Measurements from ENCODE around the gene ZBED2.
"Not testable (repeated sequence)": the region's sequence is repeated elsewhere in the genome, so short reads cannot be mapped to it uniquely, and the experiment has no call there.

Gene ZBED2

DNA sequence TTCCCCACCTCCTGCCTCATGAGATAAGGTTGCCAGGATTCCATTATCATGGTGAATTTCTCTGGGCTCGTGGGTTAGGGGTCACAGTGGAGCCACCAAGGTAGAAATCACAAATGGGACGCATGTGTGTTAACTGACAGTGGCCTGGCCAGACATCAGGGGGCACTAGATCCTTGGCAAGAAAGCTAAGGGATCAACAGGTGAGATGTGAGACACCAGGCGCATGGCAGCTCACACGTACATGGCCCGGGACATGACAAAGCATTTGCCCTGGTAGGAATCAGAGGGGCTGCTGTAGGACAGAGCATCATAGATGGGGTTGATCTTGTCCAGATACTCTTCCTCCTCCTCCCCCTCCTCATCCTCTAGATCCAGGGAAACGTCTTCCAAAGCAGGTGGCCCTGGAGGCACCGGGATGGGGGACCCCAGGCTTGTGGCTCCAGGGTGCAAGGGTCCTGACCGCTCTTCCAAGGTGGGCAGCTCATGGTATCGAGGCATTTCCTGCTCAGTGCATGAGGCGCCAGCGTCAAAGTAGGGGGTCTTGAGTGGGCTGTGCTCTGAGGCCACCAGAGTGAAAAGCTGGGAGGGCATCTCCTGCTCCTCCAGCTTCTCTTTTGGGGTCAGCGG lies 24.6 kb downstream of the ZBED2 start:
- DNase-seq, result no peak

DNA sequence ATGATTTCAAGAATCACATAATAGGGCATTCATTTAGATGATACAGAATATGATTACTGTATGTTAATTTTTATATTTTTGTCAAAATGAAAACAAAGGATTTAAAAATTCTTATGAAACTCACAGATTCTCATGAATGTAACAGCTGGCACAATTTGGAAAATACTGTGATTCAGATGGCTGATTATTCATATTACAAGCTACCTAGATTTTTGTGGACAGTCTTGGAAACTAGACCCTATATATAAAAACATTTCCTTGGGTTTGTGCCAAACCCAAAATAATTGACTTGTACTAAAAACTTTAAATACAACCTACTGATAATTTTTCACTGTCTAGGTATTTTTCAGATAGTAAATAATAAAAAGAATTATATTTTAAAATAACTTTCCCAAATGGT lies 26.2 kb downstream of the ZBED2 start:
- DNase-seq, result no peak

DNA sequence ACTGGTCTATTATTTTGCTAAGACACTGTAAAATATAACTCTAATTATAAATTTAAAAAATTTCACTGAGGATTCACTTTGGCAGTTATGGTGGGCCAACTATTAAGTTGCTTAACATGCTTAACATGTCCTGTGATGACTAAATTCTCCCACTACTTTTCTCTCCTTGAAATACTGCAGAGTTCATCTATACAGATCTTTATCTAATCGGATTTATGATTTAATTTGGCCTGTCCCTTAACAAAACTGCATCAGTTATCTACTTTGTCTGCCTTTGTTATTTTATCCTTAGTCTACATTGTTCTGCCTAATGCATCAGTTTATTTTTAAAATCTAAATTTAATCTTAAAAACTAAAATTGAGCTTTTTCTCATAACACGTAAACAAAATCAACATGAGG lies 26.8 kb downstream of the ZBED2 start:
- DNase-seq, result no peak

DNA sequence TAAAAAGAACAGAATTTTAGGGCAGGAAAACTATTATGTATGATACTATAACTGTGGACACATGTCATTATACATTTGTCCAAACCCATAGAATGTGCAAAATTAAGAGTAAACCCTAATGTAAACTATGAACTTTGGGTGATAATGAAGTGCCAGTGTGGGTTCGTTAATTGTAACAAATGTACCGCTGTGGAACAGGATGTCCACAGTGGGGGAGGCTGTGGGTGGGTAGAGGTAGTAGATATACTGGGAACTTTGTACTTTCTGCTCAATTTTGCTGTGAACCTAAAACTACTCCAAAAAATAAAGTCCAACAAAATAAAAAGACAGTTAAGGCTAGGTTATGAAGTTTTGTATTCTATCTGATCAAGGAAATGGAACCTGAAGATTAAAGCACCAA lies 28.3 kb downstream of the ZBED2 start:
- no peak for DNase-seq

DNA sequence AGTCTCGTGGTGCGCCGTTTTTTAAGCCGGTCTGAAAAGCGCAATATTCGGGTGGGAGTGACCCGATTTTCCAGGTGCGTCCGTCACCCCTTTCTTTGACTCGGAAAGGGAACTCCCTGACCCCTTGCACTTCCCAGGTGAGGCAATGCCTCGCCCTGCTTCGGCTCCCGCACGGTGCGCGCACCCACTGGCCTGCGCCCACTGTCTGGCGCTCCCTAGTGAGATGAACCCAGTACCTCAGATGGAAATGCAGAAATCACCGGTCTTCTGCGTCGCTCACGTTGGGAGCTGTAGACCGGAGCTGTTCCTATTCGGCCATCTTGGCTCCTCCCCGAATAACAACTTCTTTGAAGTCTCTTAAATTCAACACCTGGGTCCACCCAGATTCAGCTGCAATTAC lies 33.2 kb downstream of the ZBED2 start:
- DNase-seq, result not testable (repeated sequence)

DNA sequence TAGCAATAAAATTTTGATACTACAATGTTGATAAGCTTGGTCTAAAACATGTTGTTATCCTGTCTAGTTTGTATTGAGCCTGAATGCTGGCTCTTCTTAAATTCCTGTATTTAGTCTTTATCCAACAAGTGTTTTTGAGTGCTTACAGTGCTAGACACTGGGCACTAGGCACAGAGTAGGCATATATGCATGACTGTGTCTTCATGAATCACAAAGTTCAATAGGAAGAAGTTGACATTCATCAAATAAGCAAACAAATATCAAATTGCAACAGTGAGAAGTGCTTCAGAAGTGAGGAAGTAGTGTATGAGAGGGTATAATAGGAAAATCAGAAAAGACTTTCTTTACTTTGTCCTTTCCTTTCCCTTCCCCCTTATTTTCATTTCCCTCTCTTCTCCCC lies 46.4 kb downstream of the ZBED2 start:
- peak; percentile 9 for DNase-seq

DNA sequence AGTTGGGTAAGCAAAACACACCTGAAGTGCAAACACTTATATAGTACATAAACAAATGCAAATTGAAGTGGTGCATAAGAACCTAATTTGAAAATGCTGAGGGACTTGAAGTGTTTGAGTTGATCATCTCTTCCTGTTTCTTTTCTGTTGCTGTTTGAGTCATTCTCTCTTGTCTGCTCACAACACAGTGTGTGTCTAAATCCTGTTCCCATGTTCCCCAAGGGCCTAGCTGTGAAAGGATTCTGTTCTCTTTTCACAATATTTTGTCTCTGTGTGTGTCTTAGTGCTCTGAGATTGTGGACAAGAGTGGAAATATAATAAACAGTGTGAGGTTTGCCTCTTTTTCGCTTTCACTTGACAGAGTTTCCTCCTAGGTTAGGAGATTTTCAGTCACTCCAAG lies 47.1 kb downstream of the ZBED2 start:
- DNase-seq, result peak; percentile 59

DNA sequence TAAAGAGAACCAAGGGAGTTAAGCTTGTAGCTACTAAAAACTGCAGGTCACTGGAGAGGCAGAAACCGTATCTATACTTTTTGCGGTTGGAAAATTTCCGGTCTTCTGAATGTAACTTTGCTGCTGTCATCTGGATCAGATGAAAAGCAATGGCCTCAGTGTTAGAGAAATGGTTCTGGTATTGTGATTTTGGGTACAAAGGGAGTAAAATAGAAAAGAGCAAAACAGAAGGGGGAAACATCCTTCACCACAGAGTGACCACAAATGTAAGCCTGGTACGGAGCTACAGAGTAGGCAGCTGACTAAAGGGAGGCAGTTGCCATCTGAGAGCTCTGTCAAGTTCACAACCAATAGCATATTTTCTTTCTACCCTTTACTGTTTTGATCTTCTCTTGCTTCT lies 47.5 kb downstream of the ZBED2 start:
- DNase-seq, result no peak

DNA sequence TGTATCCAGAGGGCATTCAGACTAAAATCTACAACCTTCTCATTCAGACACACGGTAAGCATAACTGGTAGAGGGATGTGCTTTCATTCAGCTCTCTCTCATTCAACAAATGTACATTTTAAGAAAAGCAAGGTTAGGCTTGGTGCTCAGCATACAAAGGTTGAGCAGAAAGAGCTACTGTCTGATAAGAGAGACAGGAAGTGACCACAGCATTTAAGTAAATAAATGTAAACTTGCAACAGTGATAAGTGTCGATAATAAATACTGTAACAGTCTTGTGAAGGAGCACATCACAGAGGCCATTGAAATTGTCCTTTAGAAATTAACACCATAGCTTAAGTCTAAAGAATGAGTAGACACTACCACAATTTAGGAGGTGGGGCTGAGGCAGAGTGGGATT lies 49.8 kb downstream of the ZBED2 start:
- no peak for DNase-seq
